Ovary (tissue), 9 donors: Measurements from ENCODE around the gene IL17RE. TPM values are rescaled to one million over a fixed set of nuclear protein-coding genes. Genes with fewer than 3 reads are reported as not detected.
A peak's percentile ranks its signal among the peaks of the same experiment; 100 is the strongest.

Experiments used
- DNase-seq, 5 donors: peaks; one replicate each; pipeline ENCODE4 v3.0.0-alpha.2; 2019 to 2020
- H3K27ac ChIP-seq, 2 donors: fragments of 200-600 bp; one replicate each; pipeline versions ENCODE4 v1.5.1 to v1.8.0; 2019 to 2022
- H3K27me3 ChIP-seq: fragments of 200-600 bp; one replicate; pipeline ENCODE4 v1.8.0; 2022
- H3K36me3 ChIP-seq: fragments of 200-600 bp; sonication (generic); one replicate; pipeline ENCODE4 v1.5.1; 2019
- H3K4me1 ChIP-seq: one replicate; pipeline ENCODE4 v1.8.1; 2013; ENCODE audit warnings: mild to moderate bottlenecking, moderate library complexity; ENCODE audit not compliant: insufficient read depth
- H3K4me3 ChIP-seq: fragments of 200-600 bp; sonication (generic); one replicate; pipeline ENCODE4 v1.5.1; 2017
- H3K9me3 ChIP-seq, 2 donors: fragments of 200-600 bp in 1 of 2; sonication (generic) in 1 of 2; one replicate each; pipeline versions ENCODE4 v1.5.1 to v1.8.1; 2013 to 2019; ENCODE audit warnings: mild to moderate bottlenecking in 1 of 2, moderate library complexity in 1 of 2
- CTCF ChIP-seq, 3 donors: fragments of 450-650 bp in 2 of 3; fragments of 200-600 bp in 1 of 3; IDR thresholded peaks; one replicate each; pipeline versions ENCODE4 v1.5.1 to v1.8.0; 2016 to 2022; ENCODE audit warnings: antibody characterized with exemption in 3 of 3, mild to moderate bottlenecking in 1 of 3
- EP300 ChIP-seq: sonication (generic); formaldehyde crosslinking; IDR thresholded peaks from one replicate; pipeline ENCODE4 v1.6.1; 2017; ENCODE audit warnings: antibody characterized with exemption
- POLR2A ChIP-seq: fragments of 450-650 bp; IDR thresholded peaks from one replicate; pipeline ENCODE4 v1.6.1; 2017; ENCODE audit warnings: antibody characterized with exemption, mild to moderate bottlenecking, moderate library complexity
- WGBS, 3 donors: extraction: QIAGEN DNeasy Blood & Tissue Kit in 1 of 3; methylation state at CpG; one replicate each; pipeline versions ENCODE4 v1.1.5 to v1.1.7; 2013 to 2017; 5-methylcytosine and 5-hydroxymethylcytosine counted together
- intact Hi-C, 4 donors: fragments of 100-400 bp; cut with DNase I; formaldehyde crosslinking; loops; one replicate each; pipeline versions ENCODE4 v1.11.0 to v1.15.1; 2022 to 2023
- polyA plus RNA-seq, 2 donors: library from polyadenylated mRNA; stranded (reverse); fragments of 200-250 nt in 1 of 2; fragments of 350-450 nt in 1 of 2; fragmentation: Illumina TruSeq in 1 of 2; extraction: RNeasy Lipid Tissue Mini Kit (QIAGEN cat#74804) in 1 of 2; gene quantifications; one replicate each; pipeline ENCODE4 v1.2.3, GENCODE V29; 2013 to 2014
- total RNA-seq, 7 donors: library from RNA; depleted of rRNA in 2 of 7; stranded (reverse); fragments of >200 nt in 2 of 7; fragmentation: NEBNext Ultra II Directional in 3 of 7; extraction: Animal tissue kit (Norgen Biotek cat#: 25700) in 3 of 7; gene quantifications; one replicate each; pipeline versions ENCODE4 v1.1.0 to v1.2.4, GENCODE V29; 2016 to 2023
- donor health status: DM: no; HTN: no; CAD: no; lungs with moderate emphysema.
- donor health status: DM: no; HTN: no; CAD: no.
- donor health status: Bipolar disorder and iron deficiency.
- donor health status: DM: yes; HTN: yes; CAD: no.
- donor health status: DM: no; HTN: no; CAD: no.
- donor health status: DM: yes; HTN: yes; CAD: no.

Gene IL17RE
- total and polyA plus RNA-seq, 9 donors = 0.48 to 3.6 (median 1.3) TPM

GRCh38 chr3:9914011-9914410, 11.4 kb downstream of the IL17RE start:
- WGBS, 3 donors = 53 to 84% (median 53%) methylated on average over 1 of the region's 1 CpG

GRCh38 chr3:9914559-9915253, 12.1 kb downstream of the IL17RE start:
- intact Hi-C loops = loop anchor here in 2 of 4 donors (5.0 kb wide), 2 partner anchors 52 to 67 kb away; no protein-coding TSS in a partner anchor
- H3K36me3 ChIP-seq = no peaks in the 10 kb centered on the region
- H3K4me1 ChIP-seq = peaks cover 13% of the 10 kb centered on the region
- no peak for TF ChIP-seq CTCF (IDR thresholded peaks at IDR 0.05)
- no peak for TF ChIP-seq POLR2A
- TF ChIP-seq EP300 = no peak
- DNase-seq = peak in 4 of 5 donors; percentile 20 to 52 (median 43)
- H3K4me3 ChIP-seq = peak overlapping the region; percentile 59
- H3K27me3 ChIP-seq = no peaks in the 10 kb centered on the region
- H3K9me3 ChIP-seq = no peaks in the 10 kb centered on the region
- 25 to 42% (median 26%) methylated on average over 7 to 15 of the region's 15 CpGs for WGBS, 3 donors
- peak overlapping the region; percentile 76 to 82 for H3K27ac ChIP-seq

More at GRCh38 chr3:9914011-9914410, 11.4 kb downstream of the IL17RE start:
- Histone ChIP-seq H3K9me3 (no peaks in the 10 kb centered on the region), H3K4me3 (no peak overlapping the region), H3K27ac (no peak overlapping the region), H3K36me3 (no peaks in the 10 kb centered on the region), H3K27me3 (no peaks in the 10 kb centered on the region), H3K4me1 (peaks cover 13% of the 10 kb centered on the region)
- DNase-seq = peak in 1 of 5 donors; percentile 29
- TF ChIP-seq EP300 (no peak), CTCF (IDR thresholded peaks at IDR 0.05) (no peak), POLR2A (no peak)
- intact Hi-C loops = no loop called here

GRCh38 chr3:9915254-9916141, 12.8 kb downstream of the IL17RE start:
- Histone ChIP-seq H3K4me3 (peak overlapping the region; percentile 59), H3K27me3 (no peaks in the 10 kb centered on the region), H3K4me1 (peaks cover 13% of the 10 kb centered on the region), H3K9me3 (no peaks in the 10 kb centered on the region), H3K27ac (peak overlapping the region; percentile 76 to 82), H3K36me3 (no peaks in the 10 kb centered on the region)
- peak; percentile 77 to 85 (median 79) for DNase-seq
- TF ChIP-seq CTCF (IDR thresholded peaks at IDR 0.05) = peak in 2 of 3 donors; percentile 53 to 63
- TF ChIP-seq POLR2A = peak; percentile 20
- no peak for TF ChIP-seq EP300
- intact Hi-C loops = loop anchor here in 2 of 4 donors (5.0 kb wide), 2 partner anchors 53 to 68 kb away; no protein-coding TSS in a partner anchor
- WGBS, 3 donors = 0 to 1% (median 1%) methylated on average over 59 to 99 of the region's 99 CpGs

GRCh38 chr3:9916346-9916733, 13.7 kb downstream of the IL17RE start:
- H3K27me3 ChIP-seq = no peaks in the 10 kb centered on the region
- DNase-seq = peak in 2 of 5 donors; percentile 25 to 39
- H3K36me3 ChIP-seq = no peaks in the 10 kb centered on the region
- intact Hi-C loops = loop anchor here in 2 of 4 donors (5.0 kb wide), 2 partner anchors 54 to 69 kb away; no protein-coding TSS in a partner anchor
- no peaks in the 10 kb centered on the region for H3K9me3 ChIP-seq
- peak overlapping the region; percentile 59 for H3K4me3 ChIP-seq
- peak overlapping the region; percentile 76 to 82 for H3K27ac ChIP-seq
- H3K4me1 ChIP-seq = peaks cover 13% of the 10 kb centered on the region
- WGBS, 3 donors = 33 to 45% (median 40%) methylated on average over 7 of the region's 7 CpGs
- TF ChIP-seq EP300 (no peak), CTCF (IDR thresholded peaks at IDR 0.05) (no peak), POLR2A (no peak)
